Neutrophil (primary cell): ENCODE data around the gene MPO.

Experiments used
- H3K27ac ChIP-seq: fragments of 200-600 bp; sonication (generic); 2 replicates; pipeline ENCODE4 v1.5.1; 2016; ENCODE audit warnings: mild to moderate bottlenecking, moderate library complexity
- H3K27me3 ChIP-seq: fragments of 200-600 bp; sonication (generic); 2 replicates; pipeline ENCODE4 v1.6.0; 2016; ENCODE audit warnings: mild to moderate bottlenecking
- H3K36me3 ChIP-seq: fragments of 200-600 bp; sonication (generic); 2 replicates; pipeline ENCODE4 v1.5.1; 2017
- H3K4me1 ChIP-seq, 2 experiments: fragments of 200-600 bp in 1 of 2; sonication (generic) in 1 of 2; 1 replicate in 1 of 2; 2 replicates in 1 of 2; pipeline versions ENCODE4 v1.5.1 to v1.6.1; 2013 to 2016; ENCODE audit warnings: low read depth in 1 of 2, low read length in 1 of 2, mild to moderate bottlenecking in 1 of 2, moderate library complexity in 1 of 2; ENCODE audit not compliant: control insufficient read depth in 1 of 2, insufficient read depth in 1 of 2
- H3K4me3 ChIP-seq, 2 experiments: fragments of 200-600 bp in 1 of 2; sonication (generic) in 1 of 2; 1 replicate in 1 of 2; 2 replicates in 1 of 2; pipeline ENCODE4 v1.5.1; 2013 to 2016; ENCODE audit warnings: low read depth in 1 of 2, low read length in 1 of 2, mild to moderate bottlenecking in 1 of 2, moderate library complexity in 1 of 2
- H3K9me3 ChIP-seq: fragments of 200-600 bp; sonication (generic); 2 replicates; pipeline ENCODE4 v1.5.1; 2016
- CTCF ChIP-seq: fragments of 200-600 bp; sonication (generic); IDR thresholded peaks from 2 replicates; pipeline ENCODE4 v1.5.1; 2016; ENCODE audit warnings: antibody characterized with exemption

MPO gene

GRCh38 chr17:58285422-58285810 is 4.7 kb upstream of the MPO start:
- Histone ChIP-seq H3K36me3 (no peaks in the 10 kb centered on the region), H3K9me3 (no peaks in the 10 kb centered on the region), H3K27me3 (no peaks in the 10 kb centered on the region), H3K27ac (peak overlapping the region; percentile 52), H3K4me3 (no peak overlapping the region), H3K4me1 (peaks cover 76 to 85% of the 10 kb centered on the region in 2 experiments)
- TF ChIP-seq CTCF: no peak

GRCh38 chr17:58284613-58285421 is 4.1 kb upstream of the MPO start:
- H3K36me3 ChIP-seq: no peaks in the 10 kb centered on the region
- no peaks in the 10 kb centered on the region for H3K9me3 ChIP-seq
- peaks cover 76 to 85% of the 10 kb centered on the region in 2 experiments for H3K4me1 ChIP-seq
- no peak overlapping the region for H3K4me3 ChIP-seq
- no peaks in the 10 kb centered on the region for H3K27me3 ChIP-seq
- peak overlapping the region; percentile 52 for H3K27ac ChIP-seq
- TF ChIP-seq CTCF: no peak

GRCh38 chr17:58283674-58284612 is 3.2 kb upstream of the MPO start:
- Histone ChIP-seq H3K4me1 (peaks cover 76 to 85% of the 10 kb centered on the region in 2 experiments), H3K36me3 (no peaks in the 10 kb centered on the region), H3K9me3 (no peaks in the 10 kb centered on the region), H3K27me3 (no peaks in the 10 kb centered on the region), H3K4me3 (no peak overlapping the region), H3K27ac (peak overlapping the region; percentile 52)
- TF ChIP-seq CTCF: no peak

GRCh38 chr17:58282442-58282841 is 1.7 kb upstream of the MPO start:
- Histone ChIP-seq H3K9me3 (no peaks in the 10 kb centered on the region), H3K4me3 (no peak overlapping the region), H3K27ac (no peak overlapping the region), H3K27me3 (no peaks in the 10 kb centered on the region), H3K4me1 (peaks cover 78 to 87% of the 10 kb centered on the region in 2 experiments), H3K36me3 (no peaks in the 10 kb centered on the region)
- TF ChIP-seq CTCF: no peak

GRCh38 chr17:58281511-58282011 is 826 bp upstream of the MPO start:
- Histone ChIP-seq H3K27me3 (no peaks in the 10 kb centered on the region), H3K27ac (peak overlapping the region; percentile 1), H3K4me1 (peaks cover 80 to 95% of the 10 kb centered on the region in 2 experiments), H3K36me3 (no peaks in the 10 kb centered on the region), H3K9me3 (no peaks in the 10 kb centered on the region), H3K4me3 (no peak overlapping the region)
- TF ChIP-seq CTCF: no peak
